K562 (cell line): ENCODE results near the gene HTRA3. TPM values are rescaled to one million over a fixed set of nuclear protein-coding genes. Genes with fewer than 3 reads are reported as not detected.

Experiments used
- ATAC-seq: fragments of 200-7000 bp; cut with Tn5 transposase; 3 replicates; pipeline ENCODE4 v1.9.1; 2020; ENCODE audit warnings: moderate library complexity
- BruUV-seq: library from RNA; stranded (reverse); fragments of 400-500 nt; replicated peaks from 2 replicates; lab custom pipeline; 2021; lab: Mats Ljungman, UMichigan
- CTCF ChIA-PET: fragments of 300-600 bp; formaldehyde crosslinking; extraction: SDS; loops from one replicate; lab custom pipeline; 2021; ENCODE audit warnings: low intra/inter-chr PET ratio; lab: Yijun Ruan, JAX
- POLR2A ChIA-PET: fragments of 300-600, 350-650 bp; sonication (Branson Sonifier 250); formaldehyde crosslinking; extraction: SDS; loops from one replicate; lab custom pipeline; 2021; ENCODE audit warnings: antibody characterized with exemption, inconsistent platforms; lab: Yijun Ruan, JAX
- DNase-seq, 4 experiments: peaks; one replicate each; pipeline versions ENCODE4 v3.0.0 to v3.0.0-alpha.2; 2011 to 2018; ENCODE audit warnings: low spot score in 3 of 4, mixed read lengths in 3 of 4; ENCODE audit errors: extremely low read depth in 1 of 4
- FAIRE-seq: peaks from 2 replicates; lab custom pipeline; 2011; peaks lifted over from hg19 to GRCh38; lab: Jason Lieb, UNC
- H2AFZ ChIP-seq: 2 replicates; pipeline ENCODE4 v1.6.0; 2011; ENCODE audit warnings: low read depth, low read length, control low read depth, inconsistent platforms
- H3K27ac ChIP-seq: fragments of 200-600 bp; 3 replicates; pipeline ENCODE4 v1.8.0; 2011; ENCODE audit warnings: low read depth, mild to moderate bottlenecking, control low read depth, inconsistent platforms, low read length, moderate library complexity, mixed read lengths; ENCODE audit errors: extremely low read depth
- H3K27me3 ChIP-seq, 2 experiments: fragments of 300-600 bp in 1 of 2; 2 replicates in 1 of 2; 3 replicates in 1 of 2; pipeline versions ENCODE4 v1.6.0 to v1.8.0; 2011; ENCODE audit warnings: inconsistent platforms in 2 of 2, low read length in 2 of 2, mild to moderate bottlenecking in 1 of 2, mixed read lengths in 1 of 2, moderate library complexity in 1 of 2; ENCODE audit not compliant: control insufficient read depth in 2 of 2, insufficient read depth in 2 of 2
- H3K36me3 ChIP-seq: fragments of 300-600 bp; 3 replicates; pipeline ENCODE4 v1.8.0; 2011; ENCODE audit warnings: mild to moderate bottlenecking, low read length, inconsistent platforms; ENCODE audit not compliant: control insufficient read depth, insufficient read depth
- H3K4me1 ChIP-seq, 2 experiments: fragments of 200-600 bp in 1 of 2; replicated peaks in 1 of 2; 2 replicates in 1 of 2; 3 replicates in 1 of 2; pipeline versions ENCODE4 v1.5.1 to v1.8.0; 2011; ENCODE audit warnings: inconsistent platforms in 2 of 2, low read length in 2 of 2, mild to moderate bottlenecking in 1 of 2, mixed read lengths in 1 of 2, moderate library complexity in 1 of 2; ENCODE audit not compliant: control insufficient read depth in 2 of 2, insufficient read depth in 2 of 2
- H3K4me2 ChIP-seq: 2 replicates; pipeline ENCODE4 v1.6.1; 2011; ENCODE audit warnings: low read length, control low read depth, inconsistent platforms, mixed read lengths; ENCODE audit not compliant: insufficient read depth
- H3K4me3 ChIP-seq: fragments of 200-600 bp; sonication (generic), shearing (Covaris generic); 2 replicates; pipeline ENCODE4 v1.5.1; 2016; ENCODE audit warnings: control low read depth, inconsistent platforms
- H3K79me2 ChIP-seq: fragments of 200-600 bp; 3 replicates; pipeline ENCODE4 v1.8.0; 2011; ENCODE audit warnings: low read length, inconsistent platforms; ENCODE audit not compliant: control insufficient read depth, insufficient read depth
- H3K9ac ChIP-seq, 2 experiments: 2 replicates each; pipeline versions ENCODE4 v1.6.0 to v1.6.1; 2011; ENCODE audit warnings: low read depth in 2 of 2, low read length in 2 of 2, control low read depth in 1 of 2, inconsistent platforms in 1 of 2, mild to moderate bottlenecking in 1 of 2, mixed read lengths in 1 of 2; ENCODE audit not compliant: insufficient read depth in 1 of 2
- H3K9me1 ChIP-seq: one replicate; pipeline ENCODE4 v1.6.0; 2011; ENCODE audit warnings: inconsistent platforms, mild to moderate bottlenecking, low read length, moderate library complexity; ENCODE audit not compliant: control insufficient read depth, insufficient read depth
- H3K9me3 ChIP-seq: replicated peaks from 2 replicates; pipeline ENCODE4 v1.5.1; 2011; ENCODE audit warnings: low read depth, low read length, inconsistent platforms; ENCODE audit not compliant: control insufficient read depth, insufficient read depth
- H4K20me1 ChIP-seq: replicated peaks from 2 replicates; pipeline ENCODE4 v1.6.1; 2011; ENCODE audit warnings: low read length, inconsistent platforms, mixed read lengths; ENCODE audit not compliant: control insufficient read depth, insufficient read depth
- BDP1 ChIP-seq: IDR thresholded peaks from 3 replicates; pipeline ENCODE4 v1.6.1; 2011; ENCODE audit not compliant: insufficient read length, insufficient read depth
- CBX1 ChIP-seq: sonication (generic); IDR thresholded peaks from 2 replicates; pipeline ENCODE4 v1.6.1; 2016; ENCODE audit warnings: antibody characterized with exemption, low read depth, mild to moderate bottlenecking
- CCNT2 ChIP-seq: IDR thresholded peaks from 2 replicates; pipeline ENCODE4 v1.6.1; 2011; ENCODE audit warnings: borderline replicate concordance, low read depth, mild to moderate bottlenecking, moderate library complexity, mixed read lengths, low read length; ENCODE audit not compliant: insufficient read length; ENCODE audit errors: extremely low read depth
- MBD2 ChIP-seq: sonication (generic); IDR thresholded peaks from 2 replicates; pipeline ENCODE4 v1.6.1; 2016; ENCODE audit warnings: low read depth, borderline replicate concordance
- MED1 ChIP-seq: sonication (generic); formaldehyde crosslinking; IDR thresholded peaks from 2 replicates; pipeline ENCODE4 v1.8.1; 2023; ENCODE audit warnings: missing genetic modification reagents, borderline replicate concordance
- PHB ChIP-seq: fragments of 250-450 bp; sonication (Bioruptor Pico); IDR thresholded peaks from 2 replicates; pipeline ENCODE4 v1.5.0; 2021
- PRMT5 ChIP-seq: sonication (generic); formaldehyde crosslinking; IDR thresholded peaks from 2 replicates; pipeline ENCODE4 v1.5.0; 2020; ENCODE audit warnings: missing genetic modification reagents
- PYGO2 ChIP-seq: fragments of 450-650 bp; IDR thresholded peaks from 2 replicates; pipeline ENCODE4 v1.6.1; 2016; ENCODE audit warnings: mild to moderate bottlenecking, missing genetic modification characterization, moderate library complexity, missing compliant biosample characterization
- RBM17 ChIP-seq: fragments of 200-400 bp; formaldehyde crosslinking; IDR thresholded peaks from 2 replicates; pipeline ENCODE4 v1.6.1; 2017; ENCODE audit warnings: low read depth, mild to moderate bottlenecking, low read length, borderline replicate concordance
- STAG1 ChIP-seq: sonication (generic); formaldehyde crosslinking; IDR thresholded peaks from 2 replicates; pipeline ENCODE4 v1.5.0; 2020; ENCODE audit warnings: missing genetic modification reagents, borderline replicate concordance
- YBX1 ChIP-seq: fragments of 450-650 bp; IDR thresholded peaks from 2 replicates; pipeline ENCODE4 v1.7.1; 2016; ENCODE audit warnings: mild to moderate bottlenecking
- ZC3H4 ChIP-seq: sonication (generic); formaldehyde crosslinking; IDR thresholded peaks from 2 replicates; pipeline ENCODE4 v1.9.0; 2021; ENCODE audit warnings: missing genetic modification reagents, borderline replicate concordance
- ZSCAN29 ChIP-seq: fragments of 450-650 bp; IDR thresholded peaks from 2 replicates; pipeline ENCODE4 v1.6.1; 2017
- WGBS: fragments of 100-300 bp; shearing (Covaris generic); methylation state at CpG from one replicate; pipeline ENCODE4 v1.1.6; 2016; ENCODE audit warnings: low coverage, mixed read lengths; ENCODE audit not compliant: insufficient coverage; ENCODE audit errors: missing lambda C conversion rate; 5-methylcytosine and 5-hydroxymethylcytosine counted together
- in situ Hi-C: fragments of 300-500 bp; cut with MboI; formaldehyde crosslinking; loops from 4 replicates; pipeline ENCODE4 v1.15.0; 2018; ENCODE audit warnings: inconsistent platforms, mixed read lengths
- intact Hi-C: fragments of 100-400 bp; cut with micrococcal nuclease; formaldehyde crosslinking; loops from 2 replicates; pipeline ENCODE4 v1.14.2; 2022
- polyA plus RNA-seq, 8 experiments: library from polyadenylated mRNA; depleted of rRNA in 4 of 8; stranded (reverse) in 5 of 8; unstranded in 3 of 8; fragments of >200 nt; fragmentation: Nextera tagmentation in 2 of 8; fragmentation: Illumina TruSeq in 1 of 8; extraction: Ambion mirVana in 2 of 8; extraction: Trizol in 1 of 8; gene quantifications; 2 replicates each; pipeline versions ENCODE4 v1.2.1 to v1.2.3, GENCODE V29; 2011 to 2014; ENCODE audit warnings: inconsistent platforms in 1 of 8, missing spikeins in 1 of 8
- total RNA-seq, 7 experiments: library from RNA; depleted of rRNA in 6 of 7; stranded (reverse); fragments of >200 nt in 6 of 7; fragmentation: Illumina TruSeq in 2 of 7; extraction: Trizol in 2 of 7; gene quantifications; 2 replicates each; pipeline versions ENCODE4 v1.2.1 to v1.2.3, GENCODE V29; 2011 to 2021; ENCODE audit warnings: low replicate concordance in 1 of 7
- TF ChIP-seq, protein P1 (sequence below): IDR thresholded peaks from 2 replicates; pipeline ENCODE4 v1.6.1; 2012; ENCODE audit warnings: low read depth, low read length, improper control_type of control experiment, borderline replicate concordance
- TF ChIP-seq, protein P2 (sequence below): fragments of 450-650 bp; IDR thresholded peaks from one replicate; pipeline ENCODE4 v1.6.1; 2018; ENCODE audit warnings: mild to moderate bottlenecking, moderate library complexity; ENCODE audit not compliant: partially characterized antibody
- TF ChIP-seq, protein P3 (sequence below): fragments of 250-450 bp; sonication (Bioruptor Pico); IDR thresholded peaks from 2 replicates; pipeline ENCODE4 v1.8.0; 2021; ENCODE audit warnings: moderate library complexity, mild to moderate bottlenecking, inconsistent platforms

The HTRA3 gene
- total and polyA plus RNA-seq, 9 of the 15 experiments (the other 6 are each of a cell fraction or from before 2014, with no cell fraction given): 0.04 TPM; not detected in 8

DNA sequence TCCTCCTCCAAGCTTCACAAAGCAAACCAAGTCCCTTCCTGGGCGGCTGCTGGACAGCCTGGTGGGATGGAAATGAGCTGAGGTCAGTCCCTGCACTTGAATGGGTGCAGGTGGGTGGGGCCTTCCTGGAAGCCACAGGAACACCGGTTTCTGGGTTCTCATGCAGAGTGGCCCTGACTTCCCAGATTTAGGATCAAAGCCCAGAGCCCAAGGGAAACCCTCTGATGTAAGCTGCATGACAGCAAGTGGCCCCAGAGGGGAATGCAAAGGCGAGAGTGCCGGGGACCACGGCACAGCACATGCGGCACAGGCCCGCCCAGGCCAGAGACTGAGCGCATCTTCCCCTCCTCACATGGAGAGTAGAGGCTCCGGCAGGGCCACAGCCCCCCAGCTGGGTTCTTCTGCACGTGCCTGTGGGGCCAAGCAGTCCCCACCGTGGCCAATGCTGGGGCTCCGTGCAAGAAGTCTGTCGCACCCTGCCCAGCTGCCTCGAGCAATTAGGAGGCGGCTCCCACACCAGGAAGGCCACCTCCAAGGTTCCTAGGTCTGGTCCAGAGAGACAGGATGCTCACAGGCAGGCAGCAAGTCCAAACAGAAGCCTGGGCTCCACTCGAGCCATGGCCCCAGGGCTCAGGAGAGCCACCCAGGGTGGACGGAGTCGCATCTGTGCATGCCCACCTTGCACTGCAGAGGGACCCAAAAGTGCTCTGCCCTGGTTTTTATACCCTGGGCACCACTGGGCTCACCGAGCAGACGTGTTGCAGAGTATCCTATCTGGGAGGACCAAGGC lies 83.0 kb downstream of the HTRA3 start (continued):
- TF ChIP-seq, protein P1, sequence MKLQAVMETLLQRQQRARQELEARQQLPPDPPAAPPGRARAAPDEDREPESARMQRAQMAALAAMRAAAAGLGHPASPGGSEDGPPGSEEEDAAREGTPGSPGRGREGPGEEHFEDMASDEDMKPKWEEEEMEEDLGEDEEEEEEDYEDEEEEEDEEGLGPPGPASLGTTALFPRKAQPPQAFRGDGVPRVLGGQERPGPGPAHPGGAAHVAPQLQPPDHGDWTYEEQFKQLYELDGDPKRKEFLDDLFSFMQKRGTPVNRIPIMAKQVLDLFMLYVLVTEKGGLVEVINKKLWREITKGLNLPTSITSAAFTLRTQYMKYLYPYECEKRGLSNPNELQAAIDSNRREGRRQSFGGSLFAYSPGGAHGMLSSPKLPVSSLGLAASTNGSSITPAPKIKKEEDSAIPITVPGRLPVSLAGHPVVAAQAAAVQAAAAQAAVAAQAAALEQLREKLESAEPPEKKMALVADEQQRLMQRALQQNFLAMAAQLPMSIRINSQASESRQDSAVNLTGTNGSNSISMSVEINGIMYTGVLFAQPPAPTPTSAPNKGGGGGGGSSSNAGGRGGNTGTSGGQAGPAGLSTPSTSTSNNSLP: no peak

DNA sequence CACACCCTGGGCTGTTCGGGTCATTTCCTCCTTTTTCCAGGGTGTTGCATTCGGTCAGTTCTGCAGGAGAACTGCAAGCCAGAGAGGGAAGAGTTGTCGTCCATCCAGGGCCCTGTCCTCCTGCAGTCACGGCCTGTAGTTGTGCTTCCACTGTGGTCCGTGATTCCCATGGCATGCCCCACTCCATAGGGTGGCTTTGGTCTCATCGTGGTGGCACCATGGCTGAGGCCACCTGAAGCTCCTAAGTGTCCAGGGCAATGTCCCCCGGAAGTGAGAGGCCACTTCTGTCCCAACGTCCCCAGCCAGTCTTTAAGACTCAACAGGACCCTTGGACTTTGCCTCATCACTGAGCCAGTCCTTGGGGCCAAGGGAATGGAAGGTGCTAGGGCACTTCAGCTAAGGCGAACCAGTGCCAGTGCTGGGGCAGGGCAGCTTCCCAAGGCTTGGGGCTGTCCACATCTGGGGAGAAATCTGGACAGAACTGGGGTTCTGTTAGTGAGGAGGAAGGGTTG lies 83.7 kb downstream of the HTRA3 start:
- DNase-seq: no peak
- Histone ChIP-seq H4K20me1 (no peaks in the 10 kb centered on the region; the same call in 1 of the 2 replicates), H3K4me2 (no peak overlapping the region), H3K79me2 (no peaks in the 10 kb centered on the region), H3K27me3 (peaks cover 6 to 57% of the 10 kb centered on the region in 2 experiments; a peak in 4 of 5 replicates), H3K4me3 (no peak overlapping the region), H2AFZ (no peak overlapping the region), H3K9ac (no peak overlapping the region), H3K4me1 (peaks cover 0 to 3% of the 10 kb centered on the region in 2 experiments; a peak in 1 of 5 replicates), H3K9me1 (no peaks in the 10 kb centered on the region), H3K27ac (no peak overlapping the region), H3K36me3 (no peaks in the 10 kb centered on the region), H3K9me3 (no peaks in the 10 kb centered on the region)
- no TSS peak for BruUV-seq
- POLR2A ChIA-PET: no interaction called here
- WGBS: 0% methylated on average over 9 of the region's 9 CpGs
- intact Hi-C loops: no loop called here
- CTCF ChIA-PET: no interaction called here
- no peak for FAIRE-seq
- ATAC-seq: no peak
- no peak for TF ChIP-seq STAG1
- no peak for TF ChIP-seq CCNT2
- no peak for TF ChIP-seq BDP1
- TF ChIP-seq, protein P2, sequence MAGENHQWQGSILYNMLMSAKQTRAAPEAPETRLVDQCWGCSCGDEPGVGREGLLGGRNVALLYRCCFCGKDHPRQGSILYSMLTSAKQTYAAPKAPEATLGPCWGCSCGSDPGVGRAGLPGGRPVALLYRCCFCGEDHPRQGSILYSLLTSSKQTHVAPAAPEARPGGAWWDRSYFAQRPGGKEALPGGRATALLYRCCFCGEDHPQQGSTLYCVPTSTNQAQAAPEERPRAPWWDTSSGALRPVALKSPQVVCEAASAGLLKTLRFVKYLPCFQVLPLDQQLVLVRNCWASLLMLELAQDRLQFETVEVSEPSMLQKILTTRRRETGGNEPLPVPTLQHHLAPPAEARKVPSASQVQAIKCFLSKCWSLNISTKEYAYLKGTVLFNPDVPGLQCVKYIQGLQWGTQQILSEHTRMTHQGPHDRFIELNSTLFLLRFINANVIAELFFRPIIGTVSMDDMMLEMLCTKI: no peak
- no peak for TF ChIP-seq RBM17
- TF ChIP-seq YBX1: no peak
- TF ChIP-seq ZSCAN29: no peak
- TF ChIP-seq PHB (CRISPR knock-in tag): no peak
- no peak for TF ChIP-seq PYGO2 (tag)
- TF ChIP-seq CBX1: no peak
- TF ChIP-seq MED1 (CRISPR knock-in tag): no peak
- TF ChIP-seq ZC3H4 (CRISPR knock-in tag): no peak
- TF ChIP-seq MBD2: no peak
- TF ChIP-seq, protein P3, sequence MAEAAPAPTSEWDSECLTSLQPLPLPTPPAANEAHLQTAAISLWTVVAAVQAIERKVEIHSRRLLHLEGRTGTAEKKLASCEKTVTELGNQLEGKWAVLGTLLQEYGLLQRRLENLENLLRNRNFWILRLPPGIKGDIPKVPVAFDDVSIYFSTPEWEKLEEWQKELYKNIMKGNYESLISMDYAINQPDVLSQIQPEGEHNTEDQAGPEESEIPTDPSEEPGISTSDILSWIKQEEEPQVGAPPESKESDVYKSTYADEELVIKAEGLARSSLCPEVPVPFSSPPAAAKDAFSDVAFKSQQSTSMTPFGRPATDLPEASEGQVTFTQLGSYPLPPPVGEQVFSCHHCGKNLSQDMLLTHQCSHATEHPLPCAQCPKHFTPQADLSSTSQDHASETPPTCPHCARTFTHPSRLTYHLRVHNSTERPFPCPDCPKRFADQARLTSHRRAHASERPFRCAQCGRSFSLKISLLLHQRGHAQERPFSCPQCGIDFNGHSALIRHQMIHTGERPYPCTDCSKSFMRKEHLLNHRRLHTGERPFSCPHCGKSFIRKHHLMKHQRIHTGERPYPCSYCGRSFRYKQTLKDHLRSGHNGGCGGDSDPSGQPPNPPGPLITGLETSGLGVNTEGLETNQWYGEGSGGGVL (CRISPR knock-in tag): no peak
- no peak for TF ChIP-seq PRMT5 (CRISPR knock-in tag)
- in situ Hi-C loops: no loop called here
